HL-60 (cell line): Measurements from ENCODE around the gene ROBO4.

ENCODE experiments used
- DNase-seq, 2 experiments: peaks; one replicate each; pipeline ENCODE4 v3.0.0-alpha.2; 2010 to 2020; ENCODE audit warnings: low read depth in 1 of 2, low spot score in 1 of 2
- H3K27ac ChIP-seq: fragments of 250-450 bp; sonication (Bioruptor Pico); replicated peaks from 2 replicates; pipeline ENCODE4 v1.5.1; 2020; ENCODE audit warnings: mild to moderate bottlenecking, moderate library complexity
- H3K27me3 ChIP-seq: fragments of 250-450 bp; sonication (Bioruptor Pico); 2 replicates; pipeline ENCODE4 v1.5.1; 2021; ENCODE audit warnings: mild to moderate bottlenecking, moderate library complexity; ENCODE audit not compliant: insufficient read depth, poor library complexity, severe bottlenecking
- H3K4me3 ChIP-seq: replicated peaks from 2 replicates; pipeline ENCODE4 v1.5.1; 2011; ENCODE audit warnings: mild to moderate bottlenecking, control low read depth, low read length; ENCODE audit not compliant: insufficient read depth
- GABPA ChIP-seq: IDR thresholded peaks from 2 replicates; pipeline ENCODE4 v1.6.1; 2012; ENCODE audit warnings: low read depth
- POLR2AphosphoS5 ChIP-seq: IDR thresholded peaks from 2 replicates; pipeline ENCODE4 v1.6.1; 2012; ENCODE audit warnings: low read depth
- REST ChIP-seq: IDR thresholded peaks from 2 replicates; pipeline ENCODE4 v1.6.1; 2012; ENCODE audit warnings: low read depth; ENCODE audit not compliant: insufficient replicate concordance
- SPI1 ChIP-seq: IDR thresholded peaks from 2 replicates; pipeline ENCODE4 v1.6.1; 2012; ENCODE audit warnings: low read depth, mild to moderate bottlenecking, borderline replicate concordance
- TF ChIP-seq, protein P1 (sequence below): IDR thresholded peaks from one replicate; pipeline ENCODE4 v1.5.1; 2011; ENCODE audit warnings: low read length, control low read depth, inconsistent platforms; ENCODE audit not compliant: insufficient read depth

The ROBO4 gene

GRCh38 chr11:124875943-124876817, 21.5 kb downstream of the ROBO4 start:
- TF ChIP-seq, protein P1, sequence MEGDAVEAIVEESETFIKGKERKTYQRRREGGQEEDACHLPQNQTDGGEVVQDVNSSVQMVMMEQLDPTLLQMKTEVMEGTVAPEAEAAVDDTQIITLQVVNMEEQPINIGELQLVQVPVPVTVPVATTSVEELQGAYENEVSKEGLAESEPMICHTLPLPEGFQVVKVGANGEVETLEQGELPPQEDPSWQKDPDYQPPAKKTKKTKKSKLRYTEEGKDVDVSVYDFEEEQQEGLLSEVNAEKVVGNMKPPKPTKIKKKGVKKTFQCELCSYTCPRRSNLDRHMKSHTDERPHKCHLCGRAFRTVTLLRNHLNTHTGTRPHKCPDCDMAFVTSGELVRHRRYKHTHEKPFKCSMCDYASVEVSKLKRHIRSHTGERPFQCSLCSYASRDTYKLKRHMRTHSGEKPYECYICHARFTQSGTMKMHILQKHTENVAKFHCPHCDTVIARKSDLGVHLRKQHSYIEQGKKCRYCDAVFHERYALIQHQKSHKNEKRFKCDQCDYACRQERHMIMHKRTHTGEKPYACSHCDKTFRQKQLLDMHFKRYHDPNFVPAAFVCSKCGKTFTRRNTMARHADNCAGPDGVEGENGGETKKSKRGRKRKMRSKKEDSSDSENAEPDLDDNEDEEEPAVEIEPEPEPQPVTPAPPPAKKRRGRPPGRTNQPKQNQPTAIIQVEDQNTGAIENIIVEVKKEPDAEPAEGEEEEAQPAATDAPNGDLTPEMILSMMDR: peak; percentile 18
- TF ChIP-seq POLR2AphosphoS5 (no peak), GABPA (peak; percentile 20; the same call in 1 of the 2 replicates)
- peak; percentile 30 to 63 for DNase-seq
- Histone ChIP-seq H3K27me3 (peaks cover 14% of the 10 kb centered on the region), H3K4me3 (peak overlapping the region; percentile 42), H3K27ac (no peak overlapping the region)

GRCh38 chr11:124875401-124875800, 22.3 kb downstream of the ROBO4 start:
- DNase-seq: no peak
- no peak for TF ChIP-seq POLR2AphosphoS5
- no peak for TF ChIP-seq GABPA
- no peak for TF ChIP-seq REST
- no peak for TF ChIP-seq SPI1
- TF ChIP-seq, protein P1: no peak
- Histone ChIP-seq H3K27me3 (peaks cover 19% of the 10 kb centered on the region), H3K27ac (no peak overlapping the region), H3K4me3 (no peak overlapping the region)

GRCh38 chr11:124874571-124875255, 23.0 kb downstream of the ROBO4 start:
- no peak for TF ChIP-seq GABPA
- no peak for TF ChIP-seq SPI1
- TF ChIP-seq POLR2AphosphoS5: no peak
- Histone ChIP-seq H3K27me3 (peaks cover 26% of the 10 kb centered on the region), H3K27ac (no peak overlapping the region), H3K4me3 (no peak overlapping the region)
- DNase-seq: no peak

- TF ChIP-seq POLR2AphosphoS5: no peak
- no peak for TF ChIP-seq SPI1
- TF ChIP-seq REST: no peak
- TF ChIP-seq GABPA: no peak
- TF ChIP-seq, protein P1: no peak
- Histone ChIP-seq H3K27ac (no peak overlapping the region), H3K4me3 (no peak overlapping the region), H3K27me3 (peaks cover 33% of the 10 kb centered on the region)
- DNase-seq: no peak
Observed at GRCh38 chr11:124873951-124874350, 23.7 kb downstream of the ROBO4 start.
